ENCODE results near the gene CKM.

DNA sequence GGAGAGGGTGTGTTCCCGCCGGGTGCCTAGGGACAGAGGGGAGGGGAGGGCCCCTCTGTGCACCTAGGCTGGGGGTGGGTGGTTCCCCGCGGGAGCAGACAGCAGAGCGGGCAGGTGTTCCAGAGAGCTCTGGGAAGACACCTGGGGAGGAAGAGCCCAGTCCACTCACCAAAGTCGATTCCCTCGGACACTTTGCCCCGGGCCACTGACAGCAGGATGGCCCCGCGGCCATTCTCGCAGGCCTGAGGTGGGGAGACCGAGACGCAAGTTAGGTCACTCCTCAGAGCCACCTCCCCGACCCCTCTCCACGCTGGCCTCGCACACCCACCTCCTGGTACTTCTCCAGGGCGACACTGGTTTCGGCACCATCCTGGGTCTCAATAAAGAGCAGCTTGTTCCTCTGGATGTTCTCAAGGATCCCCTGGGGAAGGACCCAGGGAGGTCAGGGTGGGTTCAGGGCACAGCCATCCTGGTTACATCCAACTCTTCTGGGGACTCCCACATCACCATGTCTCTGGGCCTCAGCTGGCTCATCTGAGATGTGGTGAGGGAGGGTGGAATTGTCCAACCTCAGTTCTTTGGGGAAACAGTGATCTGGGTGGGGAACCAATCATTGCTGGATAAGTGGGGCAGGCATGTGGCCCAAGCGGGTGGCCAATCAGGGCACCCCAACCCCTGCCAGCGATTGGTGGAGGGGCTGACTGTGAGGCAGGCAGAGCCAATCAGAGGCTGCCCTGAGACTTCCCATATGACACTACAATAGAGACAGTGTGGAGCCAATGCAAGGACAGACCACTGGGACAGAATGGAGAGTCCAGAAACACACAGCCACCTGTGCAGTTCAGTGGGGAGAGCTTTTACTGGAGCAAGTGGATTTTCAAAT is 30.5 kb upstream of the CKM start:
- TF ChIP-seq POLR2A (IDR thresholded peaks at IDR 0.05; ENCODE audit: low read depth, low read length) (no peak), TAF1 (IDR thresholded peaks at IDR 0.05; ENCODE audit: borderline replicate concordance, low read depth, low read length) (no peak)

All from GM12892 (cell line).